Peyer's patch (tissue), 4 donors: ENCODE results near the gene OR7G2.

Experiments used
- POLR2A ChIP-seq, 2 donors: fragments of 450-650 bp; IDR thresholded peaks; one replicate each; pipeline ENCODE4 v1.5.1; 2017; ENCODE audit warnings: antibody characterized with exemption in 2 of 2, mild to moderate bottlenecking in 2 of 2, moderate library complexity in 2 of 2
- TF ChIP-seq, protein P1 (sequence below), 6 experiments: fragments of 450-650 bp in 4 of 6; fragments of 200-600 bp in 2 of 6; sonication (generic) in 1 of 6; IDR thresholded peaks; one replicate each; pipeline ENCODE4 v1.5.1; 2017 to 2019; ENCODE audit warnings: antibody characterized with exemption in 6 of 6, mild to moderate bottlenecking in 3 of 6, moderate library complexity in 1 of 6

DNA sequence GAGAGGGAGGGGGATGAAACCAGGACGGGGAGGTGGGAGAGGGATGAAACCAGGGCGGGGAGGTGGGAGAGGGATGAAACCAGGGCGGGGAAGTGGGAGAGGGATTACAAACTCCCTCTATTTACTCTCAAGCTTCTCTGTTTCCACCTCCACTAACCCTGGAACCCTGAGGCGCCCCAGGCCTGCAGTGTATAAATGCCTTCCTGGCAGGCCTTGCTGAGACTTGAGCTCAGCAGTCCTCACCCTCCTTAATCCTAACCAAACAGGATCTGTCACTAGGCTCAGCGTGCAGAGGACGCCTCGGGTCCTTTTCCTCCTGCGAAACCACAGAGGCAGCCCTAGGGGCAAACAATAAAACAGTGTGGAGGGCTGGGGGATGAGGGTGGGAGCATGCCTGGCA, 52.5 kb downstream of the OR7G2 start:
- TF ChIP-seq POLR2A (IDR thresholded peaks at IDR 0.05), result no peak
- TF ChIP-seq, protein P1, sequence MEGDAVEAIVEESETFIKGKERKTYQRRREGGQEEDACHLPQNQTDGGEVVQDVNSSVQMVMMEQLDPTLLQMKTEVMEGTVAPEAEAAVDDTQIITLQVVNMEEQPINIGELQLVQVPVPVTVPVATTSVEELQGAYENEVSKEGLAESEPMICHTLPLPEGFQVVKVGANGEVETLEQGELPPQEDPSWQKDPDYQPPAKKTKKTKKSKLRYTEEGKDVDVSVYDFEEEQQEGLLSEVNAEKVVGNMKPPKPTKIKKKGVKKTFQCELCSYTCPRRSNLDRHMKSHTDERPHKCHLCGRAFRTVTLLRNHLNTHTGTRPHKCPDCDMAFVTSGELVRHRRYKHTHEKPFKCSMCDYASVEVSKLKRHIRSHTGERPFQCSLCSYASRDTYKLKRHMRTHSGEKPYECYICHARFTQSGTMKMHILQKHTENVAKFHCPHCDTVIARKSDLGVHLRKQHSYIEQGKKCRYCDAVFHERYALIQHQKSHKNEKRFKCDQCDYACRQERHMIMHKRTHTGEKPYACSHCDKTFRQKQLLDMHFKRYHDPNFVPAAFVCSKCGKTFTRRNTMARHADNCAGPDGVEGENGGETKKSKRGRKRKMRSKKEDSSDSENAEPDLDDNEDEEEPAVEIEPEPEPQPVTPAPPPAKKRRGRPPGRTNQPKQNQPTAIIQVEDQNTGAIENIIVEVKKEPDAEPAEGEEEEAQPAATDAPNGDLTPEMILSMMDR (IDR thresholded peaks at IDR 0.05), result no peak
